ENCODE results near the gene CARD11. TPM values are rescaled to one million over a fixed set of nuclear protein-coding genes. Genes with fewer than 3 reads are reported as not detected.
"Not testable (repeated sequence)": the region's sequence is repeated elsewhere in the genome, so short reads cannot be mapped to it uniquely, and the experiment has no call there.

Gene CARD11
- total RNA-seq, 4 donors from 2014 or later, result 0.24 to 0.38 (median 0.29) TPM; not detected in 1

DNA sequence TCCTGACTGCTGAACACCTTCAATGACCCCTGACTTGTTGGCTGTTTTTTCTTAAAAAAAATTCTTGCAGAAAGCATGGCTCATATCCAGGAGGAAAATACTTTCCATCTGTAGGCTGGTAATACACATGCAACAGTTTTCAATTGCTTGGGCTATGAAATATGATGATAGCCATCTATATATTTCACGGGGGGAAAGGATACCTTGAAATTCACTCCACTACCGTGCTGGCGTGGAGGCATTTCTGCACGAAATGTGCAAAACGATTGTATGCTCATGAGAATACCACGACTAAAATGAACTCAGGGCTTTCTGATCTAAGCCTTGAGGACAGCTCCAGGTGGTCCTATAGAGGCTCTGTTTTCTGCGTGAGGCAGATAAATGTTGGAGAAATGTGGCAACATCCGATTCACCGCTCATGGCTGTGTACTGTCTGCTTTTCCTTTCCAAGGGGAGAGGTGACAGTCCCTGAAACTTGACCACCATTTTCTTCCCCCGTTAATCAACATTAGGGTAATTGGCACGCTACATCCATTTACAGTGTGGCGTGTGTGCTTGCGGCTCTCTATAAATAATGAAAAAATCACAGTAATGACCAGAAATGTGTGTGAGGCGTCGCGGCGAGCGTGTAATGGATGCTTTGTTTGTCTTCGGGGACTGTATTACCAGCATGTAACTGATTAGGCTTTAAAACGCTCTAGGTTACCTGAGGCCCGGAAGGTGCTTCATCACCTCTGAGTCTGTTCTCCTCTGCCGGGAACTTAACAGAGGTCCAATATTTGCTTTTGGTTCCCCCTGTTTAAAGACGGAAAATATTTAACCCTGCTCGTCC, 12.8 kb upstream of the CARD11 start:
- Histone ChIP-seq H3K4me3 (no peak overlapping the region), H3K4me1 (no peaks in the 10 kb centered on the region), H3K27ac (no peak overlapping the region), H3K9me3 (peaks cover 3% of the 10 kb centered on the region), H3K36me3 (no peaks in the 10 kb centered on the region), H3K27me3 (peaks cover 26% of the 10 kb centered on the region)
- TF ChIP-seq CTCF (IDR thresholded peaks at IDR 0.05) (no peak), POLR2A (IDR thresholded peaks at IDR 0.05) (no peak), EP300 (IDR thresholded peaks at IDR 0.05) (no peak), POLR2AphosphoS5 (IDR thresholded peaks at IDR 0.05) (no peak)
- WGBS, result 71% methylated on average over 24 of the region's 24 CpGs
- no peak for DNase-seq (ENCODE audit: low spot score in 2 of 2)

DNA sequence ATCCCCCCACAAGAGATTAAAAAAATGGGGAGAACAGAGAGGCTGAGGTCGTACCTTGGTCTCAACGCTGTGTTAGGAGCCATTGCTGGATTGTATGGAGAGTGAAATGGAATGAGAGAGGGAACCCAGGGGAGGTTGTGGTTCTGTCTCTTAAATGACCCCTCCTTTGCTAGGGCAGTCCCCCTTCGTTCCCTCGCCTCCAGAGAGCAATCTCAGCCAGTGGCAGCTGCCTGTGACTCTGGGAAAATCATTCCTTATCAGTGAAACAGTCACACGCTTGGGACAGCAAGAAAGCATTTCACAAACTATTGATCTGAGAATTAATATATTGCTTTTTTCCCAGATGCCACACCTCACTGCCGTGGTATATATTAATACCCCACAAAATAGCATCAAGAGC, 12.0 kb upstream of the CARD11 start:
- Histone ChIP-seq H3K27me3 (peaks cover 26% of the 10 kb centered on the region), H3K4me1 (no peaks in the 10 kb centered on the region), H3K27ac (no peak overlapping the region), H3K4me3 (no peak overlapping the region), H3K36me3 (no peaks in the 10 kb centered on the region), H3K9me3 (peaks cover 3% of the 10 kb centered on the region)
- DNase-seq (ENCODE audit: low spot score in 2 of 2), result no peak
- 63% methylated on average over 6 of the region's 6 CpGs for WGBS
- no peak for TF ChIP-seq POLR2AphosphoS5 (IDR thresholded peaks at IDR 0.05)
- no peak for TF ChIP-seq CTCF (IDR thresholded peaks at IDR 0.05)
- TF ChIP-seq POLR2A (IDR thresholded peaks at IDR 0.05), result no peak
- no peak for TF ChIP-seq EP300 (IDR thresholded peaks at IDR 0.05)

DNA sequence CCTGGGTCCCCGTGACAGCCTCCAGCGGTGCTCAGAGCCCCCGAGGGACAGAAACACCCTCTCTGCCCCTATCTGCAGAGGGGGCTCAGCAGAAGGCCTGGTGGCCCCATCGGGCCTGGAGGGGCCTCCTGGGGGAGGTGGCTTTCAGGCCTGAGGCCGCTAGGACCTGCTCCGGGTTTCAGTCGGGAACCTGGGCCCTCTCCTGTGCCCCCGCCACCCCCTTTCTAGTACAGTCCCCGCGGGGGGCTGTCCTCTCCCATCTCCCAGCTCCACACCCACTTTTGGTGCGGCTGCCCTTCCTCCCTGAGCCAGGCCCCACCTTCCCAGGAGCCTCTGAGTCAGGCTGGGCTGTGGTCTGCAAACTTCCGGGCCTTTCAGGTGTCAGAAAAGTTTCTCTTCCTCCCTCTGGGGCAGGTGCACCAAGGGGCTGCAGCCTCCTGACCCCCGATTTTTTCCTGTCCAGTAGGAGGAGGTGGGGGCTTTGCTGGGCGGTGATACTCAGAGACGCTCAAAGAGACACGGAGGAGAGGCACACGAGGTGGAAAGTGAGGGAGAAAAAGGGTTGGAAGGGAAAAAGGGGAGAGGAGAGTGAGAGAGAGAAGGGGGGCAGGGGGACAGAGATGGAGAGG, 692 bp downstream of the CARD11 start:
- no peak for DNase-seq (ENCODE audit: low spot score in 2 of 2)
- TF ChIP-seq POLR2AphosphoS5 (IDR thresholded peaks at IDR 0.05), result no peak
- TF ChIP-seq POLR2A (IDR thresholded peaks at IDR 0.05), result no peak
- no peak for TF ChIP-seq CTCF (IDR thresholded peaks at IDR 0.05)
- TF ChIP-seq EP300 (IDR thresholded peaks at IDR 0.05), result no peak
- no peak overlapping the region for H3K27ac ChIP-seq
- H3K4me1 ChIP-seq, result peaks cover 6% of the 10 kb centered on the region
- peaks cover 37% of the 10 kb centered on the region for H3K27me3 ChIP-seq
- no peaks in the 10 kb centered on the region for H3K9me3 ChIP-seq
- H3K4me3 ChIP-seq, result peak overlapping the region; percentile 30
- no peaks in the 10 kb centered on the region for H3K36me3 ChIP-seq
- WGBS, result 24% methylated on average over 13 of the region's 17 CpGs

DNA sequence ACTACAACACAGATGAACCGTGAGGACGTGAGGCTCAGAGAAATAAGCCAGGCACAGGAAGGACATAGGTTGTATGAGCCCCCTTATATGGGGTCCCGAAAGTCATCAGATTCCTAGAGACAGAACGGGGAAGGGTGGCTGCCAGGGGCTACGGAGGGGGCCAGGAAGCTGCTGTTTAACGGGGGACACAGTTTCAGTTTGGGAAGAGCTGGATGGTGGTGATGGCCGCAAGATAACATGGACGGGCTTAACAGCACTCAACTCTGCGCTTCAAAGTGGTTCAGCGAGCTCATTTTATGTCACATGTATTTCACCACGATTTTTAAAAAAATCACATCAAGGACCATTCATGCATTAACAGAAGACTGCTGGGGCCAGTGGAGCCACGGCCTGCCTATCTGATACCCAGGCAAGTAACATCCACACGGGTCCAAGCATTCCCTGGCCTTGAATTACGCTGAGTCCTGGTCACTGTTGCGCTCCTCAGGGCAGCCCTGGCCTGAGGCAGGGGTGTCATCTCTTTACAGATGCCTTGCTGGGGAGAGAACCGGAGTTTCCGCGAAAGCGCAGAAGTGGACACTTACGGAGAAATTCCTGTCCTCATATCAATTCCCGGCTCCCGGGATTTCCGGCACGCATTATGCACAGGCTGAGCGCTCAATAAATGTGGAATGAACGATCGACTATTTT, 1.5 kb downstream of the CARD11 start:
- no peak for DNase-seq (ENCODE audit: low spot score in 2 of 2)
- H3K4me3 ChIP-seq, result no peak overlapping the region
- no peak overlapping the region for H3K27ac ChIP-seq
- peaks cover 33% of the 10 kb centered on the region for H3K27me3 ChIP-seq
- TF ChIP-seq CTCF (IDR thresholded peaks at IDR 0.05) (no peak), POLR2A (IDR thresholded peaks at IDR 0.05) (no peak), EP300 (IDR thresholded peaks at IDR 0.05) (no peak), POLR2AphosphoS5 (IDR thresholded peaks at IDR 0.05) (no peak)
- no peaks in the 10 kb centered on the region for H3K9me3 ChIP-seq
- H3K4me1 ChIP-seq, result peaks cover 6% of the 10 kb centered on the region
- WGBS, result 87% methylated on average over 27 of the region's 27 CpGs
- no peaks in the 10 kb centered on the region for H3K36me3 ChIP-seq

DNA sequence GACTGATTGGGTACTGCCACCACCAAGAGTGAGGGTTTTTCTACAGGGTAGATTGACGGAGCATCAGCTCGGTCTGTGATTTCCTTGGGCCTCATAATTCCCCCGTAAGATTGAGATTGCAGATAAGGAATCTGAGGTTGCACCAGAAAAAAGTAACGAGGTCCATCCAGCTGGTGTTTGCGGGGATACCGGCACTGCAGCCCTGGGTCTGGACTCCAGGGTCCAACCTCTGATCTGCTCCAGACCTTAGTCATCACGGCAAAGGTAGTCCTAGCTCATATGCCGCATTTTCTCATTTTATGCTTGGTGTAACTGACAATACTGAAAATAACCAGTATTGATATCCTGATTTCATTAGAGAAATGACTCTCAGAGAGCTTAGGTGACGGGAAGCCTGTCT, 3.9 kb downstream of the CARD11 start:
- Histone ChIP-seq H3K27ac (no peak overlapping the region), H3K9me3 (no peaks in the 10 kb centered on the region), H3K4me1 (peaks cover 6% of the 10 kb centered on the region), H3K4me3 (no peak overlapping the region), H3K27me3 (peaks cover 30% of the 10 kb centered on the region), H3K36me3 (no peaks in the 10 kb centered on the region)
- 86% methylated on average over 9 of the region's 9 CpGs for WGBS
- no peak for DNase-seq (ENCODE audit: low spot score in 2 of 2)
- TF ChIP-seq CTCF (IDR thresholded peaks at IDR 0.05) (no peak), POLR2A (IDR thresholded peaks at IDR 0.05) (no peak), EP300 (IDR thresholded peaks at IDR 0.05) (no peak), POLR2AphosphoS5 (IDR thresholded peaks at IDR 0.05) (no peak)

GRCh38 chr7:3038011-3038410, 5.7 kb downstream of the CARD11 start:
- H3K9me3 ChIP-seq; H3K27ac ChIP-seq; DNase-seq (ENCODE audit: low spot score in 2 of 2); H3K4me3 ChIP-seq; H3K4me1 ChIP-seq; H3K36me3 ChIP-seq: not testable (repeated sequence)
- WGBS, result 79% methylated on average over 7 of the region's 7 CpGs
- H3K27me3 ChIP-seq, result peaks cover 12% of the 10 kb centered on the region

Data from suprapubic skin (tissue), 4 donors.